Sigmoid colon (tissue), 4 donors: ENCODE results near the gene NRIP3.

Source experiments
- POLR2AphosphoS5 ChIP-seq, 4 donors: sonication (generic); formaldehyde crosslinking; IDR thresholded peaks; one replicate each; pipeline ENCODE4 v1.6.1; 2017; ENCODE audit warnings: antibody characterized with exemption in 4 of 4
- TF ChIP-seq, protein P1 (sequence below), 4 experiments: fragments of 450-650 bp in 3 of 4; fragments of 200-600 bp in 1 of 4; IDR thresholded peaks; one replicate each; pipeline ENCODE4 v1.5.1; 2016 to 2019; ENCODE audit warnings: antibody characterized with exemption in 4 of 4, mild to moderate bottlenecking in 3 of 4, moderate library complexity in 2 of 4

DNA sequence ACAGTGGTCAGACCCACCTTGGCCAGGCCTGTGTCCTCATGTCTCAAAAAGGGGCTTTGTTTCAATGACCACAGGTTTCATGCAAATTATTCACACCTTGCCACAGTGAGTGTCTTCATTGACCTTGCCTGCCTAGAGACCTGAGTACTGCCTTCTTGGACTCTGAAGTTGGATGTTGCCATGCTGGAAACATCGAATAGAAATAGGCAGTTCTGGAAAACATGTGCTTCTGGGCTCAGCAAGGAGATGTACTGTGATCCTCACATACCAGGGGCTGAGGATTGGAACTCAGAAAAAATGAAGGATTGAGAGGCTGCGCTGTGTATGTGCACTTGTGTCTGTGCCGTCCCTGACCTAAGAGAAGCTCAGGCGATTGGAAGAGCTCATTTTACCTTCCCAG, 9.6 kb upstream of the NRIP3 start:
- no peak for TF ChIP-seq POLR2AphosphoS5 (IDR thresholded peaks at IDR 0.05)
- TF ChIP-seq, protein P1, sequence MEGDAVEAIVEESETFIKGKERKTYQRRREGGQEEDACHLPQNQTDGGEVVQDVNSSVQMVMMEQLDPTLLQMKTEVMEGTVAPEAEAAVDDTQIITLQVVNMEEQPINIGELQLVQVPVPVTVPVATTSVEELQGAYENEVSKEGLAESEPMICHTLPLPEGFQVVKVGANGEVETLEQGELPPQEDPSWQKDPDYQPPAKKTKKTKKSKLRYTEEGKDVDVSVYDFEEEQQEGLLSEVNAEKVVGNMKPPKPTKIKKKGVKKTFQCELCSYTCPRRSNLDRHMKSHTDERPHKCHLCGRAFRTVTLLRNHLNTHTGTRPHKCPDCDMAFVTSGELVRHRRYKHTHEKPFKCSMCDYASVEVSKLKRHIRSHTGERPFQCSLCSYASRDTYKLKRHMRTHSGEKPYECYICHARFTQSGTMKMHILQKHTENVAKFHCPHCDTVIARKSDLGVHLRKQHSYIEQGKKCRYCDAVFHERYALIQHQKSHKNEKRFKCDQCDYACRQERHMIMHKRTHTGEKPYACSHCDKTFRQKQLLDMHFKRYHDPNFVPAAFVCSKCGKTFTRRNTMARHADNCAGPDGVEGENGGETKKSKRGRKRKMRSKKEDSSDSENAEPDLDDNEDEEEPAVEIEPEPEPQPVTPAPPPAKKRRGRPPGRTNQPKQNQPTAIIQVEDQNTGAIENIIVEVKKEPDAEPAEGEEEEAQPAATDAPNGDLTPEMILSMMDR (IDR thresholded peaks at IDR 0.05), result no peak
